ENCODE measurements around the gene LTBP1. TPM values are rescaled to one million over a fixed set of nuclear protein-coding genes. Genes with fewer than 3 reads are reported as not detected.

Gene LTBP1
- total and polyA plus RNA-seq, 2 experiments from 2014 or later = 15.7 to 49.8 TPM

DNA sequence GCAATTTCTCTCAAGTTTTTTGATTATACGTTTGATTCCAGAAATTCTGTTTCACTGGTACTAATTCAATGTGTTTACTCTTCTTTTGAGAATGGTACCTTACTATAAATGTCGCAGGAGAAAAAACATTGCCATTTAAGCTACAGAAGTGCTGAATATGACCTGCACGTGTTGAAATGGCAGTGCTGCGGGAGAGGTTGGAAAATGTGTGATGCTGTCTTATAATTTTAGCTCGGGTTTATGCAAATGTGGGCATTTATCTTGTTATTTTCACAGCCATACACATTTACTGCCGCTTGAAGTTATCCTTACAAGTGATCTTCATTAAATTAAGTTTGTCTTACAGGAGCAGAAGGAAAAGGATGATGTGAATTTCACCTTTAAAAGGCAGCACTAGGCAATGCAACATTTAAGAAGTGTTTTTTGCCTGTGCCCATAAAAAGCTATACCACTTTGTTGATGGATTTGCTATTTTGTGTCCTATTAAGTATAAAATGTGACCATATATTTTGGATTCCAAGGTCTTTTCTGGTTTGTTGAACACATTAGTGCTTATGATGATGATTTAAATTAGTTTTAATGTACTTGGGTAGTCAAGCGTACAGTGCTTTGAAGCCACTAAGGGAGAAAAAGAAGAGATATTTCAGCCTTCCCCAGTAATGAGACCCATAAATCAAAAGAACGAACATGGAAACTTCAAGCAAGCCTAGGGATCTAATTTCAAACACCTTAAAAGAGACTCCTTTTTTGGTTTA is 112.1 kb downstream of the LTBP1 start (continued):
- TF ChIP-seq, protein P1, sequence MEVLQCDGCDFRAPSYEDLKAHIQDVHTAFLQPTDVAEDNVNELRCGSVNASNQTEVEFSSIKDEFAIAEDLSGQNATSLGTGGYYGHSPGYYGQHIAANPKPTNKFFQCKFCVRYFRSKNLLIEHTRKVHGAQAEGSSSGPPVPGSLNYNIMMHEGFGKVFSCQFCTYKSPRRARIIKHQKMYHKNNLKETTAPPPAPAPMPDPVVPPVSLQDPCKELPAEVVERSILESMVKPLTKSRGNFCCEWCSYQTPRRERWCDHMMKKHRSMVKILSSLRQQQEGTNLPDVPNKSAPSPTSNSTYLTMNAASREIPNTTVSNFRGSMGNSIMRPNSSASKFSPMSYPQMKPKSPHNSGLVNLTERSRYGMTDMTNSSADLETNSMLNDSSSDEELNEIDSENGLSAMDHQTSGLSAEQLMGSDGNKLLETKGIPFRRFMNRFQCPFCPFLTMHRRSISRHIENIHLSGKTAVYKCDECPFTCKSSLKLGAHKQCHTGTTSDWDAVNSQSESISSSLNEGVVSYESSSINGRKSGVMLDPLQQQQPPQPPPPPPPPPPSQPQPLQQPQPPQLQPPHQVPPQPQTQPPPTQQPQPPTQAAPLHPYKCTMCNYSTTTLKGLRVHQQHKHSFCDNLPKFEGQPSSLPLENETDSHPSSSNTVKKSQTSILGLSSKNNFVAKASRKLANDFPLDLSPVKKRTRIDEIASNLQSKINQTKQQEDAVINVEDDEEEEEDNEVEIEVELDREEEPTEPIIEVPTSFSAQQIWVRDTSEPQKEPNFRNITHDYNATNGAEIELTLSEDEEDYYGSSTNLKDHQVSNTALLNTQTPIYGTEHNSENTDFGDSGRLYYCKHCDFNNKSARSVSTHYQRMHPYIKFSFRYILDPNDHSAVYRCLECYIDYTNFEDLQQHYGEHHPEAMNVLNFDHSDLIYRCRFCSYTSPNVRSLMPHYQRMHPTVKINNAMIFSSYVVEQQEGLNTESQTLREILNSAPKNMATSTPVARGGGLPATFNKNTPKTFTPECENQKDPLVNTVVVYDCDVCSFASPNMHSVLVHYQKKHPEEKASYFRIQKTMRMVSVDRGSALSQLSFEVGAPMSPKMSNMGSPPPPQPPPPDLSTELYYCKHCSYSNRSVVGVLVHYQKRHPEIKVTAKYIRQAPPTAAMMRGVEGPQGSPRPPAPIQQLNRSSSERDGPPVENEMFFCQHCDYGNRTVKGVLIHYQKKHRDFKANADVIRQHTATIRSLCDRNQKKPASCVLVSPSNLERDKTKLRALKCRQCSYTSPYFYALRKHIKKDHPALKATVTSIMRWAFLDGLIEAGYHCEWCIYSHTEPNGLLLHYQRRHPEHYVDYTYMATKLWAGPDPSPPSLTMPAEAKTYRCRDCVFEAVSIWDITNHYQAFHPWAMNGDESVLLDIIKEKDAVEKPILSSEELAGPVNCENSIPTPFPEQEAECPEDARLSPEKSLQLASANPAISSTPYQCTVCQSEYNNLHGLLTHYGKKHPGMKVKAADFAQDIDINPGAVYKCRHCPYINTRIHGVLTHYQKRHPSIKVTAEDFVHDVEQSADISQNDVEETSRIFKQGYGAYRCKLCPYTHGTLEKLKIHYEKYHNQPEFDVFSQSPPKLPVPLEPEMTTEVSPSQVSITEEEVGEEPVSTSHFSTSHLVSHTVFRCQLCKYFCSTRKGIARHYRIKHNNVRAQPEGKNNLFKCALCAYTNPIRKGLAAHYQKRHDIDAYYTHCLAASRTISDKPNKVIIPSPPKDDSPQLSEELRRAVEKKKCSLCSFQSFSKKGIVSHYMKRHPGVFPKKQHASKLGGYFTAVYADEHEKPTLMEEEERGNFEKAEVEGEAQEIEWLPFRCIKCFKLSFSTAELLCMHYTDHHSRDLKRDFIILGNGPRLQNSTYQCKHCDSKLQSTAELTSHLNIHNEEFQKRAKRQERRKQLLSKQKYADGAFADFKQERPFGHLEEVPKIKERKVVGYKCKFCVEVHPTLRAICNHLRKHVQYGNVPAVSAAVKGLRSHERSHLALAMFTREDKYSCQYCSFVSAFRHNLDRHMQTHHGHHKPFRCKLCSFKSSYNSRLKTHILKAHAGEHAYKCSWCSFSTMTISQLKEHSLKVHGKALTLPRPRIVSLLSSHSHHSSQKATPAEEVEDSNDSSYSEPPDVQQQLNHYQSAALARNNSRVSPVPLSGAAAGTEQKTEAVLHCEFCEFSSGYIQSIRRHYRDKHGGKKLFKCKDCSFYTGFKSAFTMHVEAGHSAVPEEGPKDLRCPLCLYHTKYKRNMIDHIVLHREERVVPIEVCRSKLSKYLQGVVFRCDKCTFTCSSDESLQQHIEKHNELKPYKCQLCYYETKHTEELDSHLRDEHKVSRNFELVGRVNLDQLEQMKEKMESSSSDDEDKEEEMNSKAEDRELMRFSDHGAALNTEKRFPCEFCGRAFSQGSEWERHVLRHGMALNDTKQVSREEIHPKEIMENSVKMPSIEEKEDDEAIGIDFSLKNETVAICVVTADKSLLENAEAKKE (CRISPR knock-in tag; IDR thresholded peaks at IDR 0.05) = no peak
- TF ChIP-seq, protein P2, sequence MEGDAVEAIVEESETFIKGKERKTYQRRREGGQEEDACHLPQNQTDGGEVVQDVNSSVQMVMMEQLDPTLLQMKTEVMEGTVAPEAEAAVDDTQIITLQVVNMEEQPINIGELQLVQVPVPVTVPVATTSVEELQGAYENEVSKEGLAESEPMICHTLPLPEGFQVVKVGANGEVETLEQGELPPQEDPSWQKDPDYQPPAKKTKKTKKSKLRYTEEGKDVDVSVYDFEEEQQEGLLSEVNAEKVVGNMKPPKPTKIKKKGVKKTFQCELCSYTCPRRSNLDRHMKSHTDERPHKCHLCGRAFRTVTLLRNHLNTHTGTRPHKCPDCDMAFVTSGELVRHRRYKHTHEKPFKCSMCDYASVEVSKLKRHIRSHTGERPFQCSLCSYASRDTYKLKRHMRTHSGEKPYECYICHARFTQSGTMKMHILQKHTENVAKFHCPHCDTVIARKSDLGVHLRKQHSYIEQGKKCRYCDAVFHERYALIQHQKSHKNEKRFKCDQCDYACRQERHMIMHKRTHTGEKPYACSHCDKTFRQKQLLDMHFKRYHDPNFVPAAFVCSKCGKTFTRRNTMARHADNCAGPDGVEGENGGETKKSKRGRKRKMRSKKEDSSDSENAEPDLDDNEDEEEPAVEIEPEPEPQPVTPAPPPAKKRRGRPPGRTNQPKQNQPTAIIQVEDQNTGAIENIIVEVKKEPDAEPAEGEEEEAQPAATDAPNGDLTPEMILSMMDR (conservative IDR thresholded peaks at IDR 0.05; ENCODE audit: low read depth in 2 of 2) = no peak
- TF ChIP-seq ZNF331 (CRISPR knock-in tag; IDR thresholded peaks at IDR 0.05; ENCODE audit: low read depth) (no peak), EZH2 (IDR thresholded peaks at IDR 0.05; ENCODE audit: low read depth, unreplicated experiment) (no peak), CREB1 (CRISPR knock-in tag; IDR thresholded peaks at IDR 0.05; ENCODE audit: low read depth) (no peak), JUNB (IDR thresholded peaks at IDR 0.05; ENCODE audit: unreplicated experiment) (no peak), EZH2phosphoT487 (IDR thresholded peaks at IDR 0.05; ENCODE audit: unreplicated experiment) (no peak), STAT1 (IDR thresholded peaks at IDR 0.05; ENCODE audit: unreplicated experiment) (no peak)

Measured in GM23338 (cell line).